SH-SY5Y (cell line): ENCODE results near the gene SYT5.

Source experiments
- GATA2 ChIP-seq: IDR thresholded peaks from 2 replicates; pipeline ENCODE4 v1.6.1; 2011; ENCODE audit warnings: mild to moderate bottlenecking, low read depth, low read length
- GATA3 ChIP-seq: IDR thresholded peaks from 2 replicates; pipeline ENCODE4 v1.6.1; 2011; ENCODE audit warnings: low read depth, mild to moderate bottlenecking, low read length, moderate library complexity

DNA sequence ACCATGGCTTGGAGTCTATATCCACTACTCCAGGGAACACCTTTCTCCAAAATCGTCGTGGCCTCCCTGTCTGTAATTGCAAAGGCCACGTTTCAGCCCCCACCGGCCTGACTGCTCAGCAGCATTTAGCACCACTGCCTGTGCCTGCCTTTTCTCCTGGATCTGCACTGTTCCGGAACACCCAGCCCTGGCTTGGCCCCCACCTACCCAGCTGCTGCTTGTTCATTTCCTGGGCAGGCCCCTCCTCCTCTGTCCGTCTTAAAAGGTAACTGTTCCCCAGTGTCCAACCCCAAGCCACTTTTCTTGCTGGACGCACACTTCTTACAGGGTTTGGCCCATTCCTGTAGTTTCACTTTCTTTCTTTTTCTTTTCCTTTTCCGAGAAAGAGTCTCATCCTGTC, 8.5 kb upstream of the SYT5 start:
- no peak for TF ChIP-seq GATA2
- no peak for TF ChIP-seq GATA3
